Kidney (tissue), 14 donors: Measurements from ENCODE around the gene ALPI. TPM values are rescaled to one million over a fixed set of nuclear protein-coding genes. Genes with fewer than 3 reads are reported as not detected.

ENCODE experiments used
- DNase-seq, 5 donors: peaks; one replicate each; pipeline ENCODE4 v3.0.0-alpha.2; 2013 to 2020
- FAIRE-seq: peaks from 2 replicates; lab custom pipeline; 2012; peaks lifted over from hg19 to GRCh38; lab: Jason Lieb, UNC
- H3K27ac ChIP-seq, 2 donors: one replicate each; pipeline ENCODE4 v1.7.0; 2013; ENCODE audit warnings: low read depth in 2 of 2, low read length in 2 of 2, inconsistent platforms in 1 of 2
- H3K27me3 ChIP-seq: one replicate; pipeline ENCODE4 v1.7.1; 2013; ENCODE audit warnings: low read length, inconsistent platforms; ENCODE audit not compliant: control insufficient read depth, insufficient read depth
- H3K36me3 ChIP-seq, 3 donors: one replicate each; pipeline versions ENCODE4 v1.7.0 to v1.7.1; 2013; ENCODE audit warnings: low read length in 3 of 3, control low read depth in 1 of 3, inconsistent platforms in 1 of 3; ENCODE audit not compliant: insufficient read depth in 3 of 3, control insufficient read depth in 2 of 3
- H3K4me1 ChIP-seq, 3 donors: one replicate each; pipeline versions ENCODE4 v1.7.0 to v1.7.1; 2013; ENCODE audit warnings: low read length in 3 of 3, inconsistent platforms in 1 of 3, low read depth in 1 of 3; ENCODE audit not compliant: control insufficient read depth in 2 of 3, insufficient read depth in 2 of 3
- H3K4me3 ChIP-seq, 3 donors: one replicate each; pipeline versions ENCODE4 v1.7.0 to v1.8.1; 2013; ENCODE audit warnings: low read length in 3 of 3, control low read depth in 1 of 3, inconsistent platforms in 1 of 3
- H3K9ac ChIP-seq, 3 donors: one replicate each; pipeline versions ENCODE4 v1.7.0 to v1.7.1; 2013; ENCODE audit warnings: low read length in 3 of 3, control low read depth in 1 of 3, inconsistent platforms in 1 of 3
- H3K9me3 ChIP-seq, 3 donors: one replicate each; pipeline versions ENCODE4 v1.7.0 to v1.7.1; 2013; ENCODE audit warnings: low read length in 3 of 3, control low read depth in 1 of 3, inconsistent platforms in 1 of 3; ENCODE audit not compliant: control insufficient read depth in 2 of 3, insufficient read depth in 1 of 3
- CTCF ChIP-seq: IDR thresholded peaks from 3 replicates; pipeline ENCODE4 v1.5.1; 2012; ENCODE audit warnings: mild to moderate bottlenecking, moderate library complexity, borderline replicate concordance; ENCODE audit not compliant: insufficient read depth; ENCODE audit errors: extremely low read depth
- intact Hi-C: fragments of 100-400 bp; cut with DNase I; formaldehyde crosslinking; loops from one replicate; pipeline ENCODE4 v1.11.1; 2022
- polyA plus RNA-seq: library from polyadenylated mRNA; stranded (reverse); fragments of 350-450 nt; fragmentation: Illumina TruSeq; extraction: RNeasy Lipid Tissue Mini Kit (QIAGEN cat#74804); gene quantifications from one replicate; pipeline ENCODE4 v1.2.3, GENCODE V29; 2014; ENCODE audit warnings: low read depth, low replicate concordance; ENCODE audit not compliant: insufficient read depth
- total RNA-seq: library from RNA; stranded (reverse); fragmentation: NEBNext Ultra II Directional; extraction: Animal tissue kit (Norgen Biotek cat#: 25700); gene quantifications from one replicate; pipeline ENCODE4 v1.2.1, GENCODE V29; 2021
- donor health status: control.
- donor health status: control.
- donor health status: control.
- donor health status: control.
- donor health status: control.
- donor health status: DM: yes; HTN: yes; CAD: no.
- donor health status: Normal renal cell carcinoma (clear cell type).

ALPI gene
- total and polyA plus RNA-seq, 2 donors from 2014 or later, result 0.09 to 0.49 TPM

- peaks cover 17% of the 10 kb centered on the region for H3K27me3 ChIP-seq
- peak in 3 of 5 donors; percentile 48 to 71 (median 53) for DNase-seq
- no peak within 1 kb of the TSS for H3K9ac ChIP-seq
- H3K4me3 ChIP-seq, result no peak within 1 kb of the TSS
- no peak for FAIRE-seq
- no peak for TF ChIP-seq CTCF
- no peaks in the 10 kb centered on the region for H3K9me3 ChIP-seq
- no peaks in the 10 kb centered on the region for H3K4me1 ChIP-seq
- intact Hi-C loops, result no loop called here
- no peak within 1 kb of the TSS for H3K27ac ChIP-seq
- no peaks in the 10 kb centered on the region for H3K36me3 ChIP-seq
Measured at GRCh38 chr2:232487385-232488096, 31.6 kb downstream of the ALPI start, which contains the start of gene ECEL1. Gene ECEL1, minus strand, starts transcription at chr2:232487834. Its CDS starts 1,181 bp downstream, at chr2:232486653.

DNA sequence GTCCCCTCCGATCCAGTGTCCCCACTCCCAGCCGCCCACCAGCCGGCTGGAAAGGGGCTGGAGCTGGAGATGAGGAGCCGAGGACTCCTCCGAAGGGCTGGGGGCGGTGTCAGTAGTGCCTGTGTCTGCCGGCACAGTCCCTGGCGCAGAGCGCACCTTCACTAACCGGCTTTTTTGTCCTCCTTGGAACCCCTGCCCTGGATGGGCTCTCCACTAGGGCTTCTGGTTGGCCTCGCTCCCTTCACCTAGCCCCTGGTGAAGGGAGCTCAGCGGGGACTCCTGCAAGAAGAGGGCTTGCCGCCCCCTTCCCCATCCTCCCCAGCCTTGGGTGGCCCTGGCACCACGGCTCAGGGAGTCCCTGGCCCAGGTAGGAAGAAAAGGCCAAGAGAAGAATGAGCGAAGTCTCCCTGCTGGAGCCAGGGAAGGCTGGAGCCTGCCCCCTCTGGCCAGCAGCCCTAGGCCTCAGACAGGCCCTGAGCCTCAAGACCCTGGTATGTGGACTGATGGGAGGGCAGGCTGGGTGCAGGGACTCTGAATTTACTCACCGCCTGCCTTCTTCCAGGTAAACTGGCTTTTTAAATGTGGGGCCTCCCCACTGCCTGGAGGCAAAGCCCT lies 32.3 kb downstream of the ALPI start:
- no peak for TF ChIP-seq CTCF
- intact Hi-C loops, result no loop called here
- Histone ChIP-seq H3K4me1 (no peaks in the 10 kb centered on the region), H3K36me3 (no peaks in the 10 kb centered on the region), H3K27ac (no peak overlapping the region), H3K9ac (no peak overlapping the region), H3K4me3 (no peak overlapping the region), H3K9me3 (no peaks in the 10 kb centered on the region), H3K27me3 (peaks cover 17% of the 10 kb centered on the region)
- peak in 4 of 5 donors; percentile 20 to 66 (median 42) for DNase-seq
- FAIRE-seq, result no peak

- Histone ChIP-seq H3K4me3 (no peak overlapping the region), H3K4me1 (no peaks in the 10 kb centered on the region), H3K36me3 (no peaks in the 10 kb centered on the region), H3K9me3 (no peaks in the 10 kb centered on the region), H3K27ac (no peak overlapping the region), H3K27me3 (peaks cover 17% of the 10 kb centered on the region), H3K9ac (no peak overlapping the region)
- intact Hi-C loops, result no loop called here
- no peak for TF ChIP-seq CTCF
- peak in 1 of 5 donors; percentile 48 for DNase-seq
- no peak for FAIRE-seq
Measured at GRCh38 chr2:232488721-232489300, 32.9 kb downstream of the ALPI start.
